Lower lobe of right lung (tissue), 2 donors: ENCODE results near the gene PC. TPM values are rescaled to one million over a fixed set of nuclear protein-coding genes. Genes with fewer than 3 reads are reported as not detected.
"Not testable (repeated sequence)": the region's sequence is repeated elsewhere in the genome, so short reads cannot be mapped to it uniquely, and the experiment has no call there.

ENCODE experiments used
- ATAC-seq, 2 donors: fragments of 200-7000 bp; cut with Tn5 transposase; one replicate each; pipeline ENCODE4 v1.9.1; 2020 to 2022; ENCODE audit warnings: mild to moderate bottlenecking in 2 of 2, moderate library complexity in 2 of 2
- DNase-seq: peaks from one replicate; pipeline ENCODE4 v3.0.0-alpha.2; 2020
- H3K27ac ChIP-seq: fragments of 200-600 bp; one replicate; pipeline ENCODE4 v1.8.0; 2022
- H3K27me3 ChIP-seq: fragments of 200-600 bp; one replicate; pipeline ENCODE4 v1.8.0; 2022; ENCODE audit warnings: low read depth
- H3K36me3 ChIP-seq: fragments of 200-600 bp; one replicate; pipeline ENCODE4 v1.8.0; 2022; ENCODE audit warnings: mild to moderate bottlenecking
- H3K4me1 ChIP-seq: fragments of 200-600 bp; one replicate; pipeline ENCODE4 v1.8.0; 2022
- H3K4me3 ChIP-seq: fragments of 200-600 bp; one replicate; pipeline ENCODE4 v1.8.0; 2022; ENCODE audit warnings: mild to moderate bottlenecking
- H3K9me3 ChIP-seq: fragments of 200-600 bp; one replicate; pipeline ENCODE4 v1.8.0; 2022
- CTCF ChIP-seq: fragments of 200-600 bp; IDR thresholded peaks from one replicate; pipeline ENCODE4 v1.8.0; 2022; ENCODE audit warnings: antibody characterized with exemption, mild to moderate bottlenecking
- intact Hi-C: fragments of 100-400 bp; cut with DNase I; formaldehyde crosslinking; loops from one replicate; pipeline ENCODE4 v1.11.0; 2022
- total RNA-seq: library from RNA; stranded (reverse); fragmentation: NEBNext Ultra II Directional; extraction: Animal tissue kit (Norgen Biotek cat#: 25700); gene quantifications from one replicate; pipeline ENCODE4 v1.2.1, GENCODE V29; 2021
- donor health status: DM: no; HTN: yes; CAD: no; lungs with severe emphysema.

Gene PC
- total RNA-seq, 1 donor from 2014 or later: 14.7 TPM

GRCh38 chr11:67002297-67002913 is 44.2 kb upstream of the PC start:
- no peaks in the 10 kb centered on the region for H3K27me3 ChIP-seq
- intact Hi-C loops: no loop called here
- ATAC-seq: no peak
- TF ChIP-seq CTCF: no peak
- no peaks in the 10 kb centered on the region for H3K36me3 ChIP-seq
- H3K27ac ChIP-seq: no peak overlapping the region
- H3K4me1 ChIP-seq: no peaks in the 10 kb centered on the region
- H3K4me3 ChIP-seq: no peak overlapping the region
- DNase-seq: no peak
- H3K9me3 ChIP-seq: no peaks in the 10 kb centered on the region

GRCh38 chr11:67001332-67001731 is 43.1 kb upstream of the PC start:
- no peaks in the 10 kb centered on the region for H3K4me1 ChIP-seq
- no peaks in the 10 kb centered on the region for H3K36me3 ChIP-seq
- intact Hi-C loops: no loop called here
- no peaks in the 10 kb centered on the region for H3K9me3 ChIP-seq
- no peaks in the 10 kb centered on the region for H3K27me3 ChIP-seq
- ATAC-seq: no peak
- H3K4me3 ChIP-seq: no peak overlapping the region
- no peak overlapping the region for H3K27ac ChIP-seq
- TF ChIP-seq CTCF: no peak
- no peak for DNase-seq

GRCh38 chr11:66999555-66999954 is 41.4 kb upstream of the PC start:
- intact Hi-C loops: no loop called here
- no peak overlapping the region for H3K27ac ChIP-seq
- TF ChIP-seq CTCF: no peak
- no peaks in the 10 kb centered on the region for H3K27me3 ChIP-seq
- ATAC-seq (no peak), DNase-seq (no peak)
- H3K4me1 ChIP-seq: no peaks in the 10 kb centered on the region
- no peaks in the 10 kb centered on the region for H3K9me3 ChIP-seq
- no peaks in the 10 kb centered on the region for H3K36me3 ChIP-seq
- no peak overlapping the region for H3K4me3 ChIP-seq

- intact Hi-C loops: no loop called here
- no peak for TF ChIP-seq CTCF
- Histone ChIP-seq H3K27me3 (no peaks in the 10 kb centered on the region), H3K4me3 (no peak overlapping the region), H3K9me3 (no peaks in the 10 kb centered on the region), H3K27ac (no peak overlapping the region), H3K36me3 (no peaks in the 10 kb centered on the region), H3K4me1 (no peaks in the 10 kb centered on the region)
- DNase-seq: no peak
- ATAC-seq: peak in 1 of 2 donors; percentile 48
These were observed 38.6 kb upstream of the PC start for GRCh38 chr11:66996609-66997273.

GRCh38 chr11:66992041-66992440 is 33.9 kb upstream of the PC start:
- Histone ChIP-seq H3K4me1 (no peaks in the 10 kb centered on the region), H3K4me3 (no peak overlapping the region), H3K9me3 (no peaks in the 10 kb centered on the region), H3K27ac (no peak overlapping the region), H3K36me3 (no peaks in the 10 kb centered on the region), H3K27me3 (no peaks in the 10 kb centered on the region)
- intact Hi-C loops: no loop called here
- ATAC-seq: no peak
- DNase-seq: no peak
- TF ChIP-seq CTCF: no peak

GRCh38 chr11:66989360-66989759 is 31.2 kb upstream of the PC start:
- H3K4me1 ChIP-seq, intact Hi-C loops, H3K4me3 ChIP-seq, H3K9me3 ChIP-seq, H3K27ac ChIP-seq, H3K27me3 ChIP-seq, DNase-seq, ATAC-seq, H3K36me3 ChIP-seq: not testable (repeated sequence)

- intact Hi-C loops, ATAC-seq, H3K27me3 ChIP-seq, H3K36me3 ChIP-seq, H3K4me3 ChIP-seq, H3K4me1 ChIP-seq, H3K9me3 ChIP-seq, H3K27ac ChIP-seq, DNase-seq: not testable (repeated sequence)
These were observed 30.6 kb upstream of the PC start for GRCh38 chr11:66988741-66989140.
